NCI-H2171 treated with DMSO at 0.1 percent for 48 hours (cell line): ENCODE data around the gene CXCL1.
"Not testable (repeated sequence)": the region's sequence is repeated elsewhere in the genome, so short reads cannot be mapped to it uniquely, and the experiment has no call there.

ENCODE experiments used
- DNase-seq: peaks from one replicate; lab custom pipeline; 2025; lab: John Stamatoyannopoulos, UW

CXCL1 gene

GRCh38 chr4:73883306-73883705 lies 14.1 kb downstream of the CXCL1 start:
- DNase-seq = no peak

GRCh38 chr4:73885574-73886267 lies 16.5 kb downstream of the CXCL1 start:
- no peak for DNase-seq

- no peak for DNase-seq
Observed at GRCh38 chr4:73891326-73891725, 22.1 kb downstream of the CXCL1 start.

DNA sequence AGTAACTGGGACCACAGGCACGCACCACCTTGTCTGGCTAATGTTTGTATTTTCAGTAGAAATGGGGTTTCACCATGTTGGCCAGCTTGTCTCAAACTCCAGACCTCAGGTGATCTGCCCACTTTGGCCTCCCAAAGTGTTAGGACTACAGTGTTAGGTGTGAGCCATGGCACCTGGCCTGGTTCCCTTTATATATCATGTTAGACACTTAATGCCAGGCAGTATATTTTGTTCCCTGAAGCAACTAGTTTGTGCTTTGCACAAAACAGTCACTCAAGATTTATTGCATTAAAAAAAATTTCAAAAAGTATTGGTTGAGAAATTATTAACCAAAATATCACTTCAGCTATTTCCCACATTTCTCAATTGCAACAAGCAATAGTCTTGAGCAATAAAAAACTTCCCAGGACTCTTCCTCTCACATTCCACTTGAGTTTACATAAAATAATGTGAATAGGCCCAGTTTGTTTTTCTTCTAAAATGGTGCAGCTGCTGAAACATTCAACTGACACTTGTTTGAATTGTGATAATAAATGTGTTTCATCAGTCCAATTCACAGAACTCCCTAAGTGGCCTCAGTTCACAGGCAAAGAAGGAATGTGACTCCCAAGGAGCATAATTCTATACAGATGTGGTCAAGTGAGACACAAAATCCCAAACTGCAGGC lies 22.7 kb downstream of the CXCL1 start:
- DNase-seq = no peak

DNA sequence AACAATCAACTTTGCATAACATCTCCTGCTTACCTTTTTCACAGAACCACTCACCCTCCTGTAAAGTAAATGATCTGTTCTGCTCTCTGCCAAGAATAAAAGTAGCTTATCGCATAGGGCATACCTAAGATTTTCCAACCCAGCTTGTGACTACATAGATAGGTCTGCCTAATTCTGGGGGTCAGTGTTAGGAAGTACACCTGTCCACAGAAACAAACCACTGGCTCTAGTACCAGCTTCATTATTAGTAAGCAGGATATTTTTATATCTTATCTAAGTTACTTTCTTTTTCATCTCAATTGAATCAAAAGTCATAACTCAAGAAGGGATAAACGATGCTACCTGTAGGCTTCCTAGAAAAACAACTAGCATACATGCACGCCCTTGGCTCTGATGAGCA lies 23.8 kb downstream of the CXCL1 start:
- DNase-seq = no peak

GRCh38 chr4:73894001-73894400 lies 24.8 kb downstream of the CXCL1 start:
- DNase-seq = no peak

- DNase-seq = no peak
Observed at GRCh38 chr4:73895201-73896175, 26.3 kb downstream of the CXCL1 start.

GRCh38 chr4:73896416-73896815 lies 27.2 kb downstream of the CXCL1 start:
- DNase-seq = no peak

DNA sequence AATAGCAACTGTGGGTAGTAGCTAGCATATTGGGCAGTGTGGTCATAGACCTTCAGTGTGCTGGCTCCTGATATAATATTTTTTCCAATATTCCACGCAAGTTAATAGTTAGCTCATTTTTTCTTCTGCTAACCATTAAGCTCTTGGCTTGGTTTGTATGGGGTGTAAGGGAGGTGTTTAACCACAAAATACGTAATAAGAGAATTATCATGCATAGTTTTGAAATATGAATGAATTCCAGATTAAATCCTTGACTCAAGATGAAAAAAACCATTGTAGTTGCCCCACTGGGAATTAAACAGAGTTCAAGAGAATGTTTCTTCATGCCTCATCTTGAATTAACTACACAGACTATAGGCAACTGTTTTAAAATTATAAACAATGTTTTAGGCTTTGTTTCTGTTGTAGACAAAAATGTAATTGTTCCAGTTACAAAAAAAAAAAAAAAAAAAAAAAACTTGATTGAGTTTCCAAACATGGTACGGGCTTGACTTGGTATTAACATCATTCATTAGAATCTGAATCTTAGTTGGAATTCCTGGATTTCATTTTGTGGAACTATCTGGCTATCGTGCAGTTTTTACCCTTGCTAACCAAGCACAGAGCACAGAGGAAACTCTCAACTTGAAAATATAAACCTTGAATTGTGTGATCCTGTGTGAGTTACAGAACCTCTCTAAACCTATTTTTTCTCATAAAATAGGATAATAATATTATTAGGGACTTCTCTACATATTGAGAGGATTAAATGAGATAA lies 28.4 kb downstream of the CXCL1 start:
- no peak for DNase-seq

GRCh38 chr4:73899338-73899737 lies 30.1 kb downstream of the CXCL1 start:
- not testable (repeated sequence) for DNase-seq

DNA sequence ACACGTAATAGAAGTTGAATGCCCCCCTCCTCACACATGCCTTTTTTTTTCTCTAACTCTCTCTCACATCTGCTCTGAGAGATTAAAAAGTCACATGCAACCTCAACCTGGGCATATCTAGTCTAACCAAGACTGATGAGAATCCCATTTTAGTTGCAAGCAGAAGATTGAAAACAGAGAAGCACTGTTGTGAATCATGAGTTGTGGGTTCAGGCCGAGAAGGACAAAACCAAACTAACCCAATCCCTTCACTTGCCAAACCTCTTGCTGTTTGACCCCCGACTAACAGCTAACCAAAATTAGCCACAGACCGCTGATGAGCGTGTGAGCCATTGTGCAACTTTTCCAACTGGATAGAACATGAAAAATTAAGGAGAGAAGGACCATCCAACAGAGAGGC lies 31.8 kb downstream of the CXCL1 start:
- DNase-seq = no peak

- no peak for DNase-seq
Observed at GRCh38 chr4:73902038-73902637, 32.9 kb downstream of the CXCL1 start.

DNA sequence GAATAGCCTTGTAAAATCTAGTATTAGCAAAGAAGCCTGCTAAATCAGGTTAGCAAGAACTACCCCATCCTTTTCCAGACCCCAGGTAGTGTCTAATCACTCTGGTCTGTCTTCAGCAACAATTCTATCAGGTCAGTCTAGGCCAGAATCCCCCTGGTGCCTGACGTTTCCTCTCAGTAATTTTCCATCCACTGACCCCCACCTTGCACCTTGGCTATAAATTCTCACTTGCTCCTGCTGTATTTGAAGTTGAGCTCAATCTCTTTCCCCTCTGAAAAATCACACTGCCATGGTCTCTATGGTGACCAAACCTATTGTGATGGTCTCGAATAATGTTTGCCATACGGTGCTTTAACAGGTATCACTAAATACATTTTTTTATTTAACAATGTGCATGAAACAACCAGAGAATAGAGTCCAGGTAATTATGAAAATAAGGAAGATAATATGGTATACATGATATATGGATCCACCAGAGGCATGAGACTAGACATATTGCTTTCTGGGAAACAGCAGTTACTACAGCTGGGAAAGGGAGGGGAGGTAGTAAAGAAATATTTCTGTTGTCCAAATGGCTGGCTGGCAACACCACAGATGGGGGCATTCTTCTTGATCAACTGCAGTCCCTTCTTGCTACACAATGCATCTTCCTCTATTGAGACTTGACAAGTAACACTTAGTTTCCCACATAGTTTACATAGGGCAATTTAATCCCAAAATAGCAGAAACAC lies 33.8 kb downstream of the CXCL1 start:
- no peak for DNase-seq

GRCh38 chr4:73904491-73904890 lies 35.3 kb downstream of the CXCL1 start:
- no peak for DNase-seq

- no peak for DNase-seq
Observed at GRCh38 chr4:73908965-73909364, 39.8 kb downstream of the CXCL1 start.

- no peak for DNase-seq
Observed at GRCh38 chr4:73911746-73912145, 42.6 kb downstream of the CXCL1 start.

GRCh38 chr4:73912191-73912590 lies 43.0 kb downstream of the CXCL1 start:
- DNase-seq = no peak

DNA sequence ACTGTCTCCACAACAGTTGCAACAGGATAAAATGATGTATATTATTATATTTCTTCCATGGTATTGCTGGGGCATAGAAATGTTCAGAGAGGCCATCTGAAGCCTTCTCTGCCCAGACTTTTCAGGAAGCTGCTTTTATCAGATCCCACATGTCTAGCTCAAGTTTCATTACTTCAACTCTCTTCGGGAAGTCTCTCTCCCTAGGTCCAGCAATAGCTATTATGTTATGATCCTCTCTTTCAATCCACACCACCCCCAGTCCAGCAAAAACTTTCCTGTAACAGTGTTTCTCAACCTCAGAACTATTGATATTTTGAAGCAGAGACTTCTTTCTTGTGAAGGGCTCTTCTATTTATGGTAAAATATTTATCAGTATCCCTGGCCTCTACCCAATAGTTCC lies 44.9 kb downstream of the CXCL1 start:
- no peak for DNase-seq

DNA sequence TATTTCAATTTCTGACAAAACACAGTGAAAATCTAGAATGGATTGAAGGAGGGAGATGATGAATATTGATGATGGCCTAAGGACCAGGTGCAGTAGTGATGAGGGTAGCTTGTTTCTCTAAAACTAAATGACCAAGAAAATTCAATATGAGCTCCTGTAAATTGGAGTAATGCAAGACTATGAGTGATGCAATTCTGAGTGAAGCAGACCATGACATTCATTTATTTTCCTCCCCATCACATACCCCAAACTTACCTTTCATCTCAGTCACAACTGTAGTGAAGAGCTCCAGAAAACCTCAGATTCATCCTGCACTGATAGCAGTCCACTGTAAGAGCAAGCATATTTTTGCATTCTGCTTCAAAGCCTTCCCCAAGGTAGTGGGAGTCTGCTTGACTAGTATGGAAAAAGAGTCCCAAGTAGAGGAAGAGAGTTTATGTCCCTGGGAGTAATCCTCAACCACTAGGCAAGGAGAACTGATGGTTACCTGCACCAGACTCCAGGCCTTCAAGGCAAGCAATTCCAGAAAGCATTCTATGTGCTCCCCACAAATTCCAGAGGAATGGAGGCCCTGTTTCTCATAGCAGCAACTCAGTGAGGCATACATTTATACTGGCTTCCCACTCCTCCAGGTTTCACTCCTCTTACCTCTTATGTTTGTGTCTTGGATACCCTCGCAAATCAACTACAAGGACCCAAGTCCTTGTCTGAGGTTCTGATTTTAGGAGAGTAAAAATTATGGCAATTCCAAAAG lies 47.2 kb downstream of the CXCL1 start:
- DNase-seq = no peak

DNA sequence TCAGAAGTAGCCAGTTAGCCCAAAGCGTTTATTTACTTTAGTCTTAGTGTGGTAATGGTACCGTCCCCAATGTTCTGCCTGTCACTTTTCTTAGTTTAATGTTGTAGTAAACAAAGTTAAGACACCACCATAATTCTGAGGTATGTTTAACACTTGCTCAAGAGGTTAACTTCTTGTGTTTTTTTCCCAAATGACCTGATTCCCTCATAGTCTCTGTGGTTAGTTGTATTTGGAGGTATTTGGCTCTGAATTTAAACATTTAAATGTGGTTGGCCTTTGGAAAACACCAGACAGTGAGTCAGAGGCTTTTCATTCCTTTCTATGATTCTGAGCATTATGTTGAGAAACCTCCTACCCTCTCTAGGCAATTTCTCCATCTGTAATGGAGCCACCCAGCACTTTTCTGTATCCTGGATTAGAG lies 47.9 kb downstream of the CXCL1 start:
- DNase-seq = no peak
